Measurements from ENCODE around the gene RGS7.
"Not testable (repeated sequence)": the region's sequence is repeated elsewhere in the genome, so short reads cannot be mapped to it uniquely, and the experiment has no call there.

RGS7 gene

DNA sequence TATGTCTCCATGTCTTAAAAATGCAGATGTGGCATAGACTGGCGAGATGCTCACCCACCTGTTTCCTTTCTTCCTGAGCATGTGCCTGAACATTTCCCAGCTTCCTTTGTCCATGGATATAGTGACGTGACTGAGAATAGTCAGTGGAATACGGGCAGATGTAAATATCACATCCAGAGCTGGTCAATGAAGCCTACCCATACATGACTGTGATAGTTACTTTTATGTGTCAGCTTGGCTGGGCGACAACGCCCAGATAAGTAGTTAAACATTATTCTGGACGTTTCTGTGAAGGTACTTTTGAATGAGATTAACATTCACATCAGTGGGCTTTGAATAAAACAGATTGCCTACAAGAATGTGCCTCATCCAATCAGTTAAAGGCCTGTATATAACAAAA lies 135.7 kb downstream of the RGS7 start:
- no peak for DNase-seq (ENCODE audit: low read depth)
- H3K4me3 ChIP-seq (ENCODE audit: control insufficient read depth, low read depth, low read length) = no peak overlapping the region
- TF ChIP-seq, protein P1, sequence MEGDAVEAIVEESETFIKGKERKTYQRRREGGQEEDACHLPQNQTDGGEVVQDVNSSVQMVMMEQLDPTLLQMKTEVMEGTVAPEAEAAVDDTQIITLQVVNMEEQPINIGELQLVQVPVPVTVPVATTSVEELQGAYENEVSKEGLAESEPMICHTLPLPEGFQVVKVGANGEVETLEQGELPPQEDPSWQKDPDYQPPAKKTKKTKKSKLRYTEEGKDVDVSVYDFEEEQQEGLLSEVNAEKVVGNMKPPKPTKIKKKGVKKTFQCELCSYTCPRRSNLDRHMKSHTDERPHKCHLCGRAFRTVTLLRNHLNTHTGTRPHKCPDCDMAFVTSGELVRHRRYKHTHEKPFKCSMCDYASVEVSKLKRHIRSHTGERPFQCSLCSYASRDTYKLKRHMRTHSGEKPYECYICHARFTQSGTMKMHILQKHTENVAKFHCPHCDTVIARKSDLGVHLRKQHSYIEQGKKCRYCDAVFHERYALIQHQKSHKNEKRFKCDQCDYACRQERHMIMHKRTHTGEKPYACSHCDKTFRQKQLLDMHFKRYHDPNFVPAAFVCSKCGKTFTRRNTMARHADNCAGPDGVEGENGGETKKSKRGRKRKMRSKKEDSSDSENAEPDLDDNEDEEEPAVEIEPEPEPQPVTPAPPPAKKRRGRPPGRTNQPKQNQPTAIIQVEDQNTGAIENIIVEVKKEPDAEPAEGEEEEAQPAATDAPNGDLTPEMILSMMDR (IDR thresholded peaks at IDR 0.05; ENCODE audit: control insufficient read depth, insufficient read depth, low read depth, low read length, missing control alignments) = no peak

DNA sequence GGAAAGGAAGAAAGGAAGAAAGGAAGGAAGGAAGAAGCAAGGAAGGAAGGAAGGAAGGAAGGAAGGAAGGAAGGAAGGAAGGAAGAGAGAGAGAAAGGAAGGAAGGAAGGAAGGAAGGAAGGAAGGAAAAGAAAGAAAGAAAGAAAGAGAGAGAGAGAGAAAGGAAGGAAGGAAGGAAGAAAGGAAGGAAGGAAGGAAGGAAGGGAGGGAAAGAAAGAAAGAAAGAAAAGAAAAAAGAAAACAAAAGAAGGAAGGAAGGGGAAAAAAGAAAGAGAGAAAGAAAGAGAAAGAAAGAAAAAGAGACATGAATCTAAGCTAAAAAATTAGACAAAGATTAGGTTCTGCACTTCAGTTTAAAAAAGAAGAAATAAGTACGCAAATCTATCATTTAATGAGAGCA lies 136.1 kb downstream of the RGS7 start:
- not testable (repeated sequence) for H3K4me3 ChIP-seq (ENCODE audit: control insufficient read depth, low read depth, low read length); DNase-seq (ENCODE audit: low read depth)

DNA sequence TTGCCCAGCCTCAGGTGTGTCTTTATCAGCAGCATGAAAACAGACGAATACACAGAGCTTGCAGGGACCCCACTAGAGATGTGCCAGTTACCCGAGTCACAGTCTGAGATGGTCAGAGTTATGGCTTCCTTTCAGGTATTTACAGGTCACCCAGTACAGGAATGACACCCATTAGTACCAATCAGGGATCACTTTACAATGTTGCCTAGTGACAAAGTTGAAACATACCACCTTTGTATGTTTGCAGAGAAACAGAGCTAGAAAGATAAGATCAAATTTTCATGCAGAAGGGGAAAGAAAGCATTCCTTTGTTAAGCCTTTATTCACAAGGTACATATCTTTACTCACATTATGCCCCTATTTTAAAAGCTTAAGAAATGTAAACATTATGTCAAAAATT lies 137.6 kb downstream of the RGS7 start:
- DNase-seq (ENCODE audit: low read depth) = no peak
- no peak overlapping the region for H3K4me3 ChIP-seq (ENCODE audit: control insufficient read depth, low read depth, low read length)
- TF ChIP-seq, protein P1 (IDR thresholded peaks at IDR 0.05; ENCODE audit: control insufficient read depth, insufficient read depth, low read depth, low read length, missing control alignments) = no peak

DNA sequence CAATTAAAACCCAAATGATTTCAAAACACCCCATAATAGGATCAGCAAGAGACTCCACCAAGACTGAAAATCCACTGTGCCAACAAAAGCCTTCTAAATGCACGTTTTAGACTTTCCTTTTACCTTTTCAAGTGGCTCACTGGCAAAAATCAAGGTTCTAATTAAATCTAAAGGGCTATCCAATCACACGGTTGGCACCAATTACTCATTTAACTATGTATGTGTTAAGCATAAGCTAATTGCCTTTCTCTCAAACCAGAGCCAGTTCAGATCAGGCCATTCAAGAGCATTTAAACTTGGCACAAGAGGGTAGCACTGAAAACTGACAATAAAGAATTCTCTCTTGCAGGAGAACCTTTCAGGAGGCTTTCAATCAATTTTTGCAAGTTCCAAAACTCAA lies 139.5 kb downstream of the RGS7 start:
- TF ChIP-seq, protein P1 (IDR thresholded peaks at IDR 0.05; ENCODE audit: control insufficient read depth, insufficient read depth, low read depth, low read length, missing control alignments) = no peak
- DNase-seq (ENCODE audit: low read depth) = no peak

DNA sequence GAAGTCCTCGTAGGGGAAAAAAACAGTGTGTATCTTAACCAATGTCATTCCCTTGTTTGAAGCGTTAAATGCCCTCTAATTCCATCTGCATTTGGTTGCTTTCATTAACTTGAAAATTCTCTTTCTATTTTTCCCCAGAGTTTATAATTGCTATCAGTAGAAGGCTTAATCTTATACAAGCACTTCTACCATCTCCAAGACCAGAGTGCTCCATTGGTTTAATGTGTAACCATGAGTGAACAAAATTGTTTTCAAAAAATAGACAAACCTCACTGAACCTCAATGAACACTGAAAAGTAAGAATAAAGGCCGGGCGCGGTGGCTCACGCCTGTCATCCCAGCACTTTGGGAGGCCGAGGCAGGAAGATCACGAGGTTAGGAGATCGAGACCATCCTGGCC lies 141.3 kb downstream of the RGS7 start:
- TF ChIP-seq, protein P1 (IDR thresholded peaks at IDR 0.05; ENCODE audit: control insufficient read depth, insufficient read depth, low read depth, low read length, missing control alignments) = no peak
- no peak overlapping the region for H3K4me3 ChIP-seq (ENCODE audit: control insufficient read depth, low read depth, low read length)

More for the DNA sequence above, 139.5 kb downstream of the RGS7 start:
- H3K4me3 ChIP-seq (ENCODE audit: control insufficient read depth, low read depth, low read length) = no peak overlapping the region

DNA sequence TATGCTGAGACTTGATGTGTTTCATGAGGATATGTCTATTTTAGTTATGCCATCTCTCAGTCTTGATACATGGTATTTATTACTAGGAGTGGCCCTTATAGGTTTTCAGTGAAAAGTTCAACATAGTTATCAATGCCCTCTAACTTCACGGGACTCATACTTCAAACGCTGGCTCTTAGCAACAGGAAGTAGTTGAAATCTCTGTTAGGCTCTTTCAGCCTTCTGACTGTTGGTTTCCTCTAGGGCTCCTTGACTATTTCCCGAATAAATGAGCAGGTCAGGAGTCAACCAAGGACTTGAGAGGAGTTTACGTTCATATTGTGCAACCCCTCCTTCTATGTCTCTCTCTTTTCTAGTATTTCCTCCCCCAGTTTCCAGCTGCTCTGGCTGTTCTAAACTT lies 141.8 kb downstream of the RGS7 start:
- DNase-seq (ENCODE audit: low read depth) = no peak
- no peak overlapping the region for H3K4me3 ChIP-seq (ENCODE audit: control insufficient read depth, low read depth, low read length)
- TF ChIP-seq, protein P1 (IDR thresholded peaks at IDR 0.05; ENCODE audit: control insufficient read depth, insufficient read depth, low read depth, low read length, missing control alignments) = no peak

More for the DNA sequence above, 141.3 kb downstream of the RGS7 start:
- DNase-seq (ENCODE audit: low read depth) = no peak

DNA sequence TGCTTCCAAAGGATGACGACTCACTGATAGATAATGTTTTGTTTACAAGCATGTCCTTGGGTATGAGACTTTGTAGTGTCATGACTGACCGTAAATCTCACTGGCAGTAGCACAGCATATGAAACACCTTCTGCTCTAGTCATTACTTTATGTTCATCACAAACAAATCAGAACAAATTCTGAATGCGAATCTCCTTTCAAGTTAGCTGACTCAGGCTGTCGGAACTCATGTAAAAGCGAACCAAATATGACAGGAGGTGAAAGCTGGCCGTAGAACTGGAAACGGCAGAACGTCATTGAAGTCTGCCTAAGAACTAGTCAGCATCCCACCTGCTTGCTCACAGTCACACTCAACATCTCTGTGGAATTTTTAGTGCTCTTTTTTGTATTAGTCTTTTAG lies 143.9 kb downstream of the RGS7 start:
- DNase-seq (ENCODE audit: low read depth) = no peak
- no peak overlapping the region for H3K4me3 ChIP-seq (ENCODE audit: control insufficient read depth, low read depth, low read length)
- TF ChIP-seq, protein P1 (IDR thresholded peaks at IDR 0.05; ENCODE audit: control insufficient read depth, insufficient read depth, low read depth, low read length, missing control alignments) = no peak

Data from AG09309 (cell line).